Left renal pelvis (tissue), 4 donors: ENCODE results near the gene PI4KA. TPM values are rescaled to one million over a fixed set of nuclear protein-coding genes. Genes with fewer than 3 reads are reported as not detected.
"Not testable (repeated sequence)": the region's sequence is repeated elsewhere in the genome, so short reads cannot be mapped to it uniquely, and the experiment has no call there.

Source experiments
- DNase-seq, 4 donors: peaks; one replicate each; pipeline ENCODE4 v3.0.0-alpha.2; 2013; ENCODE audit warnings: low read depth in 4 of 4, low spot score in 3 of 4
- polyA plus RNA-seq, 4 donors: library from polyadenylated mRNA; unstranded; fragments of 120-200 nt; gene quantifications; one replicate each; pipeline ENCODE4 v1.2.1, GENCODE V29; 2013; ENCODE audit not compliant: insufficient read length in 4 of 4

PI4KA gene
- polyA plus RNA-seq, 4 donors = 48.9 to 92.8 (median 62.9) TPM

GRCh38 chr22:20702175-20702545 is 156.5 kb downstream of the PI4KA start:
- not testable (repeated sequence) for DNase-seq

- DNase-seq = not testable (repeated sequence)
These were observed 156.9 kb downstream of the PI4KA start for GRCh38 chr22:20701680-20702136.

GRCh38 chr22:20700347-20700746 is 158.3 kb downstream of the PI4KA start:
- DNase-seq = not testable (repeated sequence)

GRCh38 chr22:20699856-20700255 is 158.8 kb downstream of the PI4KA start:
- not testable (repeated sequence) for DNase-seq

GRCh38 chr22:20697481-20698113 is 161.0 kb downstream of the PI4KA start:
- peak; percentile 22 to 55 (median 35) for DNase-seq

- DNase-seq = not testable (repeated sequence)
These were observed 162.6 kb downstream of the PI4KA start for GRCh38 chr22:20696056-20696455.

GRCh38 chr22:20695205-20695604 is 163.4 kb downstream of the PI4KA start:
- DNase-seq = not testable (repeated sequence)

GRCh38 chr22:20694256-20694655 is 164.4 kb downstream of the PI4KA start:
- DNase-seq = not testable (repeated sequence)

- not testable (repeated sequence) for DNase-seq
These were observed 165.7 kb downstream of the PI4KA start for GRCh38 chr22:20692926-20693325.

- not testable (repeated sequence) for DNase-seq
These were observed 167.9 kb downstream of the PI4KA start for GRCh38 chr22:20690586-20691317.

- not testable (repeated sequence) for DNase-seq
These were observed 171.0 kb downstream of the PI4KA start for GRCh38 chr22:20687356-20688172.

GRCh38 chr22:20685764-20686163 is 172.8 kb downstream of the PI4KA start:
- not testable (repeated sequence) for DNase-seq

GRCh38 chr22:20678792-20679435 is 179.7 kb downstream of the PI4KA start:
- DNase-seq = not testable (repeated sequence)

- no peak for DNase-seq
These were observed 180.8 kb downstream of the PI4KA start for GRCh38 chr22:20677684-20678242.

- DNase-seq = not testable (repeated sequence)
These were observed 183.0 kb downstream of the PI4KA start for GRCh38 chr22:20675613-20676012.

GRCh38 chr22:20674998-20675397 is 183.6 kb downstream of the PI4KA start:
- DNase-seq = no peak

GRCh38 chr22:20673295-20674195 is 185.1 kb downstream of the PI4KA start:
- no peak for DNase-seq

GRCh38 chr22:20672732-20673131 is 185.9 kb downstream of the PI4KA start:
- DNase-seq = no peak

GRCh38 chr22:20672082-20672424 is 186.6 kb downstream of the PI4KA start:
- DNase-seq = no peak
